ENCODE results near the gene AZIN2. TPM values are rescaled to one million over a fixed set of nuclear protein-coding genes. Genes with fewer than 3 reads are reported as not detected.

AZIN2 gene
- total and polyA plus RNA-seq, 4 donors = 0.68 to 2.6 (median 0.74) TPM

DNA sequence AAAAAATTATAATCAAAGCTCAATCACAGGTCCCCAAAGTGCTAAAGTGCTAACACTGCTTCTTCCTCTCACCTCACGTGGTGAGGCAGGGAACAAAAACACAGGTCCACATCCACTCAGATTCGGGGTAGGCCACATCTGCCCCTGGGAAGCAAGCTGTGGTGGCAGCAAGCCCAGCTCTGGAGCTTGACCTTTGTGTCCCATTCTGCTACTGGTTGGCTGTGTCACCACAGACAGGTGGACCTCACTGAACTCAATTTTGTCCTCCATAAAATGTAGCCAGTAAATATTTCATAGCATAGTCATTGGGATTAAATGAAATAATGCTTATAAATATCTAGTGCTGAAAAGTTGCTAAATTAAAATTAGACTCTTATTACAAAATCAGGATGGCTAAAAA, 8.5 kb downstream of the AZIN2 start:
- Histone ChIP-seq H3K36me3 (ENCODE audit: control insufficient read depth in 4 of 4, insufficient read depth in 3 of 4, low read depth in 1 of 4, low read length in 3 of 4) (no peaks in the 10 kb centered on the region), H3K4me1 (ENCODE audit: control insufficient read depth in 4 of 4, insufficient read depth in 4 of 4, low read length in 3 of 4) (peaks cover 0 to 12% (median 3%) of the 10 kb centered on the region in 4 donors), H3K9me3 (ENCODE audit: control insufficient read depth in 4 of 4, low read length in 3 of 4) (no peaks in the 10 kb centered on the region), H3K4me3 (ENCODE audit: low read depth in 1 of 3, low read length in 3 of 3) (no peak overlapping the region), H3K27ac (ENCODE audit: low read depth in 1 of 2, low read length in 2 of 2) (peak overlapping the region in 1 of 2 donors; percentile 16), H3K27me3 (ENCODE audit: control insufficient read depth in 4 of 4, insufficient read depth in 4 of 4, low read length in 3 of 4) (no peaks in the 10 kb centered on the region), H3K9ac (ENCODE audit: low read depth in 1 of 2, low read length in 2 of 2) (no peak overlapping the region)
- 38% methylated on average over 2 of the region's 2 CpGs for WGBS
- no peak for DNase-seq (ENCODE audit: low spot score)
- no peak for TF ChIP-seq JUND (IDR thresholded peaks at IDR 0.05)
- peak; percentile 63 to 75 for TF ChIP-seq RXRA (IDR thresholded peaks at IDR 0.05)
- TF ChIP-seq NR2F2 (IDR thresholded peaks at IDR 0.05) = no peak
- peak; percentile 65 for TF ChIP-seq SP1 (IDR thresholded peaks at IDR 0.05)
- peak in 1 of 2 donors; percentile 23 for TF ChIP-seq RAD21 (IDR thresholded peaks at IDR 0.05)
- TF ChIP-seq HNF4A (conservative IDR thresholded peaks at IDR 0.05) = peak; percentile 34 to 42
- TF ChIP-seq, protein P1, sequence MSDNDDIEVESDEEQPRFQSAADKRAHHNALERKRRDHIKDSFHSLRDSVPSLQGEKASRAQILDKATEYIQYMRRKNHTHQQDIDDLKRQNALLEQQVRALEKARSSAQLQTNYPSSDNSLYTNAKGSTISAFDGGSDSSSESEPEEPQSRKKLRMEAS (IDR thresholded peaks at IDR 0.05) = no peak

DNA sequence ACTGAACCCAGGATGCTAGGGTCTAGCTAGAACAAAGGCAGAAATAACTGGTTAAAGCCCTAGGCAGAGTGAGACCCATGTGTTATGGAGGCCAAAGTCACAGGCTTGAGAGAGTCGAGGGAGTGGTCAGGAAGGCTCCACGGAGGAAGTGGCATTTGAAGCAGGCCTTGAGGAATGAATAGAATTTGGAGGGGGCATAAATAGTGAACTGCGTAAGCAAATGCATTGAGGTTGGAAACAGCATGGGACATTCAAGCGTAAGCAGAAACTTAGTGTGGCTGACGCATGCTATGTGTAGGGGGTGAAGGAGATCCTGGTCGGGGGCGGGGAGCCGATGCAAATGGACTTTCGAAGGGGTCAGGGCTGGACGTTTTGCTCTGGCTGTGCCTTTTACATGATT, 11.5 kb downstream of the AZIN2 start:
- H3K36me3 ChIP-seq (ENCODE audit: control insufficient read depth in 4 of 4, insufficient read depth in 3 of 4, low read depth in 1 of 4, low read length in 3 of 4) = no peaks in the 10 kb centered on the region
- no peak overlapping the region for H3K9ac ChIP-seq (ENCODE audit: low read depth in 1 of 2, low read length in 2 of 2)
- WGBS = 92% methylated on average over 10 of the region's 10 CpGs
- H3K27ac ChIP-seq (ENCODE audit: low read depth in 1 of 2, low read length in 2 of 2) = no peak overlapping the region
- TF ChIP-seq ZBTB33 (IDR thresholded peaks at IDR 0.05) = no peak
- no peak for TF ChIP-seq JUND (IDR thresholded peaks at IDR 0.05)
- TF ChIP-seq, protein P2, sequence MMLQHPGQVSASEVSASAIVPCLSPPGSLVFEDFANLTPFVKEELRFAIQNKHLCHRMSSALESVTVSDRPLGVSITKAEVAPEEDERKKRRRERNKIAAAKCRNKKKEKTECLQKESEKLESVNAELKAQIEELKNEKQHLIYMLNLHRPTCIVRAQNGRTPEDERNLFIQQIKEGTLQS (IDR thresholded peaks at IDR 0.05) = no peak
- TF ChIP-seq, protein P3, sequence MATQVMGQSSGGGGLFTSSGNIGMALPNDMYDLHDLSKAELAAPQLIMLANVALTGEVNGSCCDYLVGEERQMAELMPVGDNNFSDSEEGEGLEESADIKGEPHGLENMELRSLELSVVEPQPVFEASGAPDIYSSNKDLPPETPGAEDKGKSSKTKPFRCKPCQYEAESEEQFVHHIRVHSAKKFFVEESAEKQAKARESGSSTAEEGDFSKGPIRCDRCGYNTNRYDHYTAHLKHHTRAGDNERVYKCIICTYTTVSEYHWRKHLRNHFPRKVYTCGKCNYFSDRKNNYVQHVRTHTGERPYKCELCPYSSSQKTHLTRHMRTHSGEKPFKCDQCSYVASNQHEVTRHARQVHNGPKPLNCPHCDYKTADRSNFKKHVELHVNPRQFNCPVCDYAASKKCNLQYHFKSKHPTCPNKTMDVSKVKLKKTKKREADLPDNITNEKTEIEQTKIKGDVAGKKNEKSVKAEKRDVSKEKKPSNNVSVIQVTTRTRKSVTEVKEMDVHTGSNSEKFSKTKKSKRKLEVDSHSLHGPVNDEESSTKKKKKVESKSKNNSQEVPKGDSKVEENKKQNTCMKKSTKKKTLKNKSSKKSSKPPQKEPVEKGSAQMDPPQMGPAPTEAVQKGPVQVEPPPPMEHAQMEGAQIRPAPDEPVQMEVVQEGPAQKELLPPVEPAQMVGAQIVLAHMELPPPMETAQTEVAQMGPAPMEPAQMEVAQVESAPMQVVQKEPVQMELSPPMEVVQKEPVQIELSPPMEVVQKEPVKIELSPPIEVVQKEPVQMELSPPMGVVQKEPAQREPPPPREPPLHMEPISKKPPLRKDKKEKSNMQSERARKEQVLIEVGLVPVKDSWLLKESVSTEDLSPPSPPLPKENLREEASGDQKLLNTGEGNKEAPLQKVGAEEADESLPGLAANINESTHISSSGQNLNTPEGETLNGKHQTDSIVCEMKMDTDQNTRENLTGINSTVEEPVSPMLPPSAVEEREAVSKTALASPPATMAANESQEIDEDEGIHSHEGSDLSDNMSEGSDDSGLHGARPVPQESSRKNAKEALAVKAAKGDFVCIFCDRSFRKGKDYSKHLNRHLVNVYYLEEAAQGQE (IDR thresholded peaks at IDR 0.05) = no peak
- no peak for TF ChIP-seq NR2F2 (IDR thresholded peaks at IDR 0.05)
- no peaks in the 10 kb centered on the region for H3K27me3 ChIP-seq (ENCODE audit: control insufficient read depth in 4 of 4, insufficient read depth in 4 of 4, low read length in 3 of 4)
- DNase-seq (ENCODE audit: low spot score) = no peak
- peaks cover 0 to 8% (median 2%) of the 10 kb centered on the region in 4 donors for H3K4me1 ChIP-seq (ENCODE audit: control insufficient read depth in 4 of 4, insufficient read depth in 4 of 4, low read length in 3 of 4)
- no peaks in the 10 kb centered on the region for H3K9me3 ChIP-seq (ENCODE audit: control insufficient read depth in 4 of 4, low read length in 3 of 4)
- no peak overlapping the region for H3K4me3 ChIP-seq (ENCODE audit: low read depth in 1 of 3, low read length in 3 of 3)

- peaks cover 0 to 8% (median 2%) of the 10 kb centered on the region in 4 donors for H3K4me1 ChIP-seq (ENCODE audit: control insufficient read depth in 4 of 4, insufficient read depth in 4 of 4, low read length in 3 of 4)
- H3K27ac ChIP-seq (ENCODE audit: low read depth in 1 of 2, low read length in 2 of 2) = no peak overlapping the region
- DNase-seq (ENCODE audit: low spot score) = no peak
- no peaks in the 10 kb centered on the region for H3K9me3 ChIP-seq (ENCODE audit: control insufficient read depth in 4 of 4, low read length in 3 of 4)
- no peaks in the 10 kb centered on the region for H3K27me3 ChIP-seq (ENCODE audit: control insufficient read depth in 4 of 4, insufficient read depth in 4 of 4, low read length in 3 of 4)
- 96% methylated on average over 5 of the region's 5 CpGs for WGBS
- H3K4me3 ChIP-seq (ENCODE audit: low read depth in 1 of 3, low read length in 3 of 3) = no peak overlapping the region
- H3K36me3 ChIP-seq (ENCODE audit: control insufficient read depth in 4 of 4, insufficient read depth in 3 of 4, low read depth in 1 of 4, low read length in 3 of 4) = peaks cover 0 to 2% (median 0%) of the 10 kb centered on the region in 4 donors
- H3K9ac ChIP-seq (ENCODE audit: low read depth in 1 of 2, low read length in 2 of 2) = no peak overlapping the region
- TF ChIP-seq, protein P1 (IDR thresholded peaks at IDR 0.05) = no peak
- TF ChIP-seq, protein P2 (IDR thresholded peaks at IDR 0.05) = no peak
- TF ChIP-seq ZBTB33 (IDR thresholded peaks at IDR 0.05) (no peak), SP1 (IDR thresholded peaks at IDR 0.05) (no peak), FOXA1 (IDR thresholded peaks at IDR 0.05) (no peak), FOXA2 (IDR thresholded peaks at IDR 0.05) (no peak), HNF4G (IDR thresholded peaks at IDR 0.05) (no peak), GABPA (IDR thresholded peaks at IDR 0.05 in 1 of 2, conservative IDR thresholded peaks at IDR 0.05 in 1 of 2) (no peak), EGR1 (IDR thresholded peaks at IDR 0.05; ENCODE audit: low read depth in 2 of 2) (no peak)
- TF ChIP-seq, protein P3 (IDR thresholded peaks at IDR 0.05) = no peak
Observed at GRCh38 chr1:33093004-33093403, 12.1 kb downstream of the AZIN2 start.

Measured in liver (tissue), 9 donors.